GM12801 (cell line): ENCODE results near the gene CDKAL1.

Experiments
- CTCF ChIP-seq: IDR thresholded peaks from one replicate; pipeline ENCODE4 v1.5.1; 2011; ENCODE audit warnings: control low read depth; ENCODE audit not compliant: insufficient read length; ENCODE audit errors: extremely low read depth

CDKAL1 gene

GRCh38 chr6:20639161-20639560 is 104.9 kb downstream of the CDKAL1 start:
- TF ChIP-seq CTCF, result no peak

DNA sequence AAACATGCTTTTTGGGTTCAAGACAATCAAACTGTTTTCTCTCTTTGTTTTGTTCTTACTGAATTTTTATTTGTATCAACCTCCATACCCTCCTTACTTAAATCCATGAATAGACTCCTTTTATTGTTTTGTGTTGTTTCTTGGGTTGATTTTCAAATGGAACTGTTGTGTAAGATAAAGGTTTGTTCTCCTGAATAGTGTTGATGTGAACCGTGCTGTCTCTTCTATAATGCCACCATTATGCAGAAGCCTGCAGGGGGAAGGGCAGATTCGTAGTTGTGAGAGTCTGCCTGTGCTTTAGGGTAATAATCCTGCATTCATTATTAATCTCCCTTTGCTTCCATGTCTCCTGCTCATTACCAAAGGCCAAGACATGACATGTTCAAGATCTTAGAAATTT is 105.9 kb downstream of the CDKAL1 start:
- no peak for TF ChIP-seq CTCF

GRCh38 chr6:20642441-20642840 is 108.2 kb downstream of the CDKAL1 start:
- TF ChIP-seq CTCF, result no peak

DNA sequence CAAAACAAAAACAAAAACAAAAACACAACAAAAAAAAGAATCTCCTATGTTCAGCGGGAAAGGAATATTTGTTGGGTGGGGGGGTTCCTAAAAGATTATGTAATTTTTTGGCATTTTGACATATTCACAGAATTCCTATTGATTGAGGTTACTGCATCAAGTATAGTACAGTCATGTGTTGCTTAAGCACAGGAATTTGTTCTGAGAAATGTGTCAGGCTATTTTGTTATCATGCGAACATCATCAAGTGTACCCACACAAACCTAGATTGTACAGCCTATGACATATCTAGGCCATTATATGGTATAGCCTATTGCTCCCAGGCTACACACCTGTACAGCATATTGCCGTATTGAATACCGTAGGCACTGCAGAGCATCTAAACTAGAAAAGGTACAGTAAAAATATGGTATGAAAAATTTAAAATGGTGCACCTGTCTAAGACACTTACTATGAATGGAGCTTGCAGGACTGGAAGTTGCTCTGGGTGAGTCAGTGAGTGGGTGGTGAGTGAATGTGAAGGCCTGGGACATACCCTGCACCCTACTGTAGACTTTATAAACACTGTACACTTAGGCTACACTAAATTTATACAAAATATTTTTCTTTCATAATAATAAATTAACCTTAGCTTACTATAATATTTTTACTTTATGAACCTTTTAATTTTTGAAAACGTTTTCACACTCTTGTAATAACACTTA is 110.6 kb downstream of the CDKAL1 start:
- no peak for TF ChIP-seq CTCF

DNA sequence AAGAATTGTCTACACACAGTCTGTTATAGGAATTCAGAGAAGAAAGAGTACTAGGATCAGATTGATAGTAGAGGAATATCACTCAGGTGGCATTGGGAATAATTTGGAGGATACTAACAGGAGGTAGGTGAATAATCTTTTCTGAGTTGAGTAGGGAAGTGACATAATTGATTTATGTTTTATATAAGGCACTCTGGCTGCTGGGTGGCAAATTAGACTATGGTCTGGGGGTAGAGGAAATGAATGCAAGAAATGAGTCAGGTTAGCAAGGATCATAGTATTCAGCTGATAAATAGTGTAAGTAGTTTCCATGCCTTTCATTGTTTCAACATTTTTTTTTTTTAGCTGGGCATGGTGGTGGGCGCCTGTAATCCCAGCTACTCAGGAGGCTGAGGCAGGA is 113.3 kb downstream of the CDKAL1 start:
- TF ChIP-seq CTCF, result no peak

- TF ChIP-seq CTCF, result no peak
Observed at GRCh38 chr6:20652299-20653084, 118.2 kb downstream of the CDKAL1 start.

DNA sequence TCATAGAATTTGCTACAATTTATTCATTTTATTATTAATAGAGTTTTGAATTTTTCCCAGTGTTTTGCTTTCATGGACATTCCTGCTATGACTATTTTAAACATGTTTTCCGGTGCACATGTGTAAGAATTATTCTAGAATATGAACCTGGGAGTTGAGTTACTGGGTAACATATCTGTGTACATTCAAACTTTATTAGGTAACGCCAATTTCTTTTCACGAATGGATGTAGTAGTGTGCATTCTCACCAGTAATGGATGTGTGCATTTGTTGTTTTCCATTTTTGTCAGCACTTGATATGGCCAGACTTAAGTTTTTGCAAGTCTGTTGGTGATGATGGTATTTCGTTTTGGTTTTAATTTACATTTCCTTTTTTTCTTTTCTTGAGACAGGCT is 118.8 kb downstream of the CDKAL1 start:
- TF ChIP-seq CTCF, result no peak
